Neural crest cell (in vitro differentiated cells): ENCODE results near the gene RNF144A. TPM values are rescaled to one million over a fixed set of nuclear protein-coding genes. Genes with fewer than 3 reads are reported as not detected.

Source experiments
- DNase-seq: peaks from one replicate; pipeline ENCODE4 v3.0.0; 2021; ENCODE audit warnings: low read depth, mixed read lengths, low spot score
- H3K27ac Mint-ChIP-seq: one replicate; pipeline ENCODE4 v1.8.0; 2021; ENCODE audit warnings: mild to moderate bottlenecking, mixed read lengths; ENCODE audit not compliant: unreplicated experiment
- H3K27me3 Mint-ChIP-seq: 2 replicates; pipeline ENCODE4 v1.8.0; 2021; ENCODE audit warnings: low read depth, mild to moderate bottlenecking, mixed read lengths
- H3K36me3 Mint-ChIP-seq: 2 replicates; pipeline ENCODE4 v1.8.0; 2021; ENCODE audit warnings: low read depth, mild to moderate bottlenecking, mixed read lengths
- H3K4me1 Mint-ChIP-seq: 2 replicates; pipeline ENCODE4 v1.8.0; 2021; ENCODE audit warnings: mixed read lengths
- H3K4me3 Mint-ChIP-seq: one replicate; pipeline ENCODE4 v1.8.0; 2021; ENCODE audit warnings: mild to moderate bottlenecking, mixed read lengths
- H3K9me3 Mint-ChIP-seq: 2 replicates; pipeline ENCODE4 v1.8.0; 2021; ENCODE audit warnings: mixed read lengths
- CTCF ChIP-seq: fragments of 200-600 bp; sonication (generic); conservative IDR thresholded peaks from 2 replicates; pipeline ENCODE4 v1.5.0; 2021; ENCODE audit warnings: antibody characterized with exemption, mild to moderate bottlenecking
- total RNA-seq: library from RNA; stranded (reverse); gene quantifications from 2 replicates; pipeline ENCODE4 v1.2.1, GENCODE V29; 2021

RNF144A gene
- total RNA-seq, 1 donor from 2014 or later: 49.6 TPM

- no peak for TF ChIP-seq CTCF
- no peak overlapping the region for H3K4me3 Mint-ChIP-seq
- DNase-seq: no peak
- no peak overlapping the region for H3K27ac Mint-ChIP-seq
- peaks cover 6% of the 10 kb centered on the region for H3K36me3 Mint-ChIP-seq
- peaks cover under 1% of the 10 kb centered on the region for H3K9me3 Mint-ChIP-seq
- H3K27me3 Mint-ChIP-seq: no peaks in the 10 kb centered on the region
- no peaks in the 10 kb centered on the region for H3K4me1 Mint-ChIP-seq
These were observed 140.7 kb downstream of the RNF144A start for GRCh38 chr2:7057865-7058400.

GRCh38 chr2:7060156-7060555 is 142.9 kb downstream of the RNF144A start:
- TF ChIP-seq CTCF: no peak
- Mint-ChIP-seq H3K9me3 (peaks cover 10% of the 10 kb centered on the region), H3K4me3 (no peak overlapping the region), H3K36me3 (peaks cover 13% of the 10 kb centered on the region), H3K27ac (no peak overlapping the region), H3K4me1 (no peaks in the 10 kb centered on the region), H3K27me3 (no peaks in the 10 kb centered on the region)
- DNase-seq: no peak

- no peak for DNase-seq
- TF ChIP-seq CTCF: no peak
- Mint-ChIP-seq H3K27me3 (no peaks in the 10 kb centered on the region), H3K27ac (no peak overlapping the region), H3K36me3 (peaks cover 14% of the 10 kb centered on the region), H3K4me3 (no peak overlapping the region), H3K4me1 (no peaks in the 10 kb centered on the region), H3K9me3 (peaks cover 10% of the 10 kb centered on the region)
These were observed 143.6 kb downstream of the RNF144A start for GRCh38 chr2:7060631-7061449.

GRCh38 chr2:7061450-7061789 is 144.2 kb downstream of the RNF144A start:
- no peak overlapping the region for H3K27ac Mint-ChIP-seq

GRCh38 chr2:7061921-7062320 is 144.7 kb downstream of the RNF144A start:
- TF ChIP-seq CTCF: no peak
- H3K4me3 Mint-ChIP-seq: no peak overlapping the region
- no peaks in the 10 kb centered on the region for H3K4me1 Mint-ChIP-seq
- no peaks in the 10 kb centered on the region for H3K27me3 Mint-ChIP-seq
- H3K27ac Mint-ChIP-seq: no peak overlapping the region
- no peak for DNase-seq
- peaks cover 10% of the 10 kb centered on the region for H3K9me3 Mint-ChIP-seq
- H3K36me3 Mint-ChIP-seq: peaks cover 14% of the 10 kb centered on the region

More at GRCh38 chr2:7061450-7061789, 144.2 kb downstream of the RNF144A start:
- DNase-seq: no peak
- Mint-ChIP-seq H3K4me3 (no peak overlapping the region), H3K27me3 (no peaks in the 10 kb centered on the region), H3K9me3 (peaks cover 10% of the 10 kb centered on the region), H3K36me3 (peaks cover 14% of the 10 kb centered on the region), H3K4me1 (no peaks in the 10 kb centered on the region)
- TF ChIP-seq CTCF: no peak
